Adrenal gland (tissue), 12 donors: ENCODE data around the gene CMTM4. TPM values are rescaled to one million over a fixed set of nuclear protein-coding genes. Genes with fewer than 3 reads are reported as not detected.

Source experiments
- DNase-seq, 7 donors: peaks; one replicate each; pipeline ENCODE4 v3.0.0-alpha.2; 2019 to 2020
- H3K27ac ChIP-seq, 5 donors: fragments of 200-600 bp; sonication (generic) in 4 of 5; 1 replicate in 3 of 5; 2 replicates in 2 of 5; pipeline versions ENCODE4 v1.5.1 to v1.8.0; 2016 to 2020; ENCODE audit warnings: mild to moderate bottlenecking in 1 of 5
- H3K27me3 ChIP-seq: fragments of 200-600 bp; 2 replicates; pipeline ENCODE4 v1.8.0; 2021
- H3K36me3 ChIP-seq, 2 donors: fragments of 200-600 bp; replicated peaks in 1 of 2; 1 replicate in 1 of 2; 2 replicates in 1 of 2; pipeline versions ENCODE4 v1.5.1 to v1.8.0; 2018 to 2022
- H3K4me1 ChIP-seq, 2 donors: fragments of 200-600 bp; replicated peaks in 1 of 2; 1 replicate in 1 of 2; 2 replicates in 1 of 2; pipeline versions ENCODE4 v1.5.1 to v1.8.0; 2018 to 2021
- H3K4me3 ChIP-seq, 4 donors: fragments of 200-600 bp; sonication (generic) in 3 of 4; one replicate each; pipeline ENCODE4 v1.5.1; 2016 to 2018
- H3K9me3 ChIP-seq, 3 donors: fragments of 200-600 bp; sonication (generic) in 1 of 3; replicated peaks in 1 of 3; 1 replicate in 2 of 3; 2 replicates in 1 of 3; pipeline versions ENCODE4 v1.5.1 to v1.8.0; 2016 to 2021
- CTCF ChIP-seq, 6 experiments: fragments of 450-650 bp in 4 of 6; fragments of 200-600 bp in 2 of 6; sonication (generic) in 1 of 6; IDR thresholded peaks; 1 replicate in 5 of 6; 2 replicates in 1 of 6; pipeline versions ENCODE4 v1.5.1 to v1.8.0; 2016 to 2021; ENCODE audit warnings: antibody characterized with exemption in 6 of 6, mild to moderate bottlenecking in 2 of 6, moderate library complexity in 1 of 6
- POLR2A ChIP-seq, 2 donors: fragments of 450-650 bp; IDR thresholded peaks; one replicate each; pipeline ENCODE4 v1.6.1; 2017; ENCODE audit warnings: antibody characterized with exemption in 2 of 2, mild to moderate bottlenecking in 2 of 2, moderate library complexity in 1 of 2
- WGBS, 4 donors: extraction: QIAGEN DNeasy Blood & Tissue Kit in 2 of 4; methylation state at CpG; one replicate each; pipeline versions ENCODE4 v1.1.5 to v1.1.7; 2013 to 2017; 5-methylcytosine and 5-hydroxymethylcytosine counted together
- intact Hi-C, 2 donors: fragments of 100-400 bp; cut with DNase I; formaldehyde crosslinking; loops; one replicate each; pipeline versions ENCODE4 v1.14.1 to v1.15.0; 2022 to 2023
- polyA plus RNA-seq, 3 donors: library from polyadenylated mRNA; stranded (reverse); fragments of 200-250 nt in 2 of 3; fragments of 350-450 nt in 1 of 3; fragmentation: Illumina TruSeq in 1 of 3; extraction: RNeasy Lipid Tissue Mini Kit (QIAGEN cat#74804) in 1 of 3; gene quantifications; one replicate each; pipeline ENCODE4 v1.2.3, GENCODE V29; 2013 to 2014
- total RNA-seq, 9 donors: library from RNA; depleted of rRNA in 4 of 9; stranded (reverse); fragments of >200 nt in 4 of 9; fragments of 120-200 nt in 1 of 9; fragmentation: NEBNext Ultra II Directional in 1 of 9; extraction: Animal tissue kit (Norgen Biotek cat#: 25700) in 1 of 9; gene quantifications; one replicate each; pipeline versions ENCODE4 v1.1.0 to v1.2.4, GENCODE V29; 2013 to 2023
- donor health status: healthy with polysubstance abuse.
- donor health status: Bipolar disorder and iron deficiency.
- donor health status: DM: yes; HTN: yes; CAD: no.
- donor health status: DM: no; HTN: no; CAD: no.
- donor health status: DM: no; HTN: no; CAD: no.
- donor health status: DM: yes; HTN: yes; CAD: no.

Gene CMTM4
- total and polyA plus RNA-seq, 12 donors: 9.2 to 35.3 (median 20.0) TPM

GRCh38 chr16:66585481-66586239 lies 110.9 kb downstream of the CMTM4 start:
- no peak for TF ChIP-seq CTCF (IDR thresholded peaks at IDR 0.05)
- no peak for TF ChIP-seq POLR2A (IDR thresholded peaks at IDR 0.05)
- Histone ChIP-seq H3K4me1 (peaks cover 0 to 8% of the 10 kb centered on the region in 2 donors), H3K27me3 (no peaks in the 10 kb centered on the region), H3K36me3 (no peaks in the 10 kb centered on the region), H3K4me3 (no peak overlapping the region), H3K27ac (no peak overlapping the region), H3K9me3 (no peaks in the 10 kb centered on the region)
- 61 to 71% (median 68%) methylated on average over 10 of the region's 10 CpGs for WGBS, 4 donors
- intact Hi-C loops: no loop called here
- peak in 1 of 7 donors; percentile 30 for DNase-seq

GRCh38 chr16:66581246-66581952 lies 115.1 kb downstream of the CMTM4 start:
- no peaks in the 10 kb centered on the region for H3K36me3 ChIP-seq
- H3K27ac ChIP-seq: no peak overlapping the region
- no peak overlapping the region for H3K4me3 ChIP-seq
- no peaks in the 10 kb centered on the region for H3K27me3 ChIP-seq
- TF ChIP-seq CTCF (IDR thresholded peaks at IDR 0.05) (no peak), POLR2A (IDR thresholded peaks at IDR 0.05) (no peak)
- peaks cover 10 to 19% of the 10 kb centered on the region in 2 donors for H3K4me1 ChIP-seq
- H3K9me3 ChIP-seq: no peaks in the 10 kb centered on the region
- no peak for DNase-seq
- intact Hi-C loops: no loop called here
- 84 to 90% (median 85%) methylated on average over 3 of the region's 3 CpGs for WGBS, 4 donors

DNA sequence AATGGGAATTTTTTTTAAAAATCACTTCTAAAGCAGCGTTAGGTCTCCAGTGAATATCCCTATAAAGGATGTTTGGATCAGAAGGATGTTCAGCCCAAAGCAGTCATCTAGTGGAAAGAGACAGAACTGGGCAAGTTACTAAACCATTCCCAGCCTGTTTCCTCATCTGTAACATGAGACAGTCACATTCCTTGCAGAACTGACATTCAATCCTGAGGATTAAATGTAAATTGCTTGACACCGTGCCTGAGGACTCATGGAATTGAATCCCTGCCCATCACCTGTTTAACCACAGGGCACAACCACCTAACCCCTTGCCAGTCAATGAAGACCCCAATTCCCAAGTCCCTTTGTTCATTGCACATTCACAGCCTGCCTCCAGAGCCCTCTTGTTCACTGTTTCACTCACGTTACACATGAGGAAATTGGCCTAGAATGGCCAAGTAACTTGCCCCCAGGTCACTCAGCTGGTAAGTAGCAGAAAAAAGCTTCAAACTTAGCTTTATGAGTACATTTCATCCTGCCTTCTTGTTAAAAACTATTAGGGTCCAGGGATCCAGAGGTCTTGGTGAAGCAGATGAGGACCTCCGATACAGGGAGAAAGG lies 115.8 kb downstream of the CMTM4 start:
- Histone ChIP-seq H3K36me3 (no peaks in the 10 kb centered on the region), H3K27ac (no peak overlapping the region), H3K27me3 (no peaks in the 10 kb centered on the region), H3K4me1 (peaks cover 10 to 16% of the 10 kb centered on the region in 2 donors), H3K4me3 (no peak overlapping the region), H3K9me3 (no peaks in the 10 kb centered on the region)
- no peak for DNase-seq
- 83 to 92% (median 88%) methylated on average over 4 of the region's 4 CpGs for WGBS, 4 donors
- no peak for TF ChIP-seq CTCF (IDR thresholded peaks at IDR 0.05)
- no peak for TF ChIP-seq POLR2A (IDR thresholded peaks at IDR 0.05)
- intact Hi-C loops: no loop called here
